HepG2 (cell line): Measurements from ENCODE around the gene NOL4L. TPM values are rescaled to one million over a fixed set of nuclear protein-coding genes. Genes with fewer than 3 reads are reported as not detected.

Experiments used
- DMTF1 ChIP-seq: sonication (generic); formaldehyde crosslinking; IDR thresholded peaks from 2 replicates; pipeline ENCODE4 v1.4.0; 2020; ENCODE audit warnings: mild to moderate bottlenecking, missing genetic modification reagents
- ELF1 ChIP-seq: sonication (generic); formaldehyde crosslinking; IDR thresholded peaks from 2 replicates; pipeline ENCODE4 v1.4.0; 2020; ENCODE audit warnings: missing genetic modification reagents
- FOSL2 ChIP-seq: sonication (generic); formaldehyde crosslinking; IDR thresholded peaks from 2 replicates; pipeline ENCODE4 v1.4.0; 2020; ENCODE audit warnings: missing genetic modification reagents
- HOXA5 ChIP-seq: sonication (generic); formaldehyde crosslinking; IDR thresholded peaks from 2 replicates; pipeline ENCODE4 v1.4.0; 2020; ENCODE audit warnings: missing genetic modification reagents
- KDM2A ChIP-seq: sonication (generic); formaldehyde crosslinking; IDR thresholded peaks from 2 replicates; pipeline ENCODE4 v1.4.0; 2020; ENCODE audit warnings: low read depth, missing genetic modification reagents, borderline replicate concordance
- MYNN ChIP-seq: sonication (generic); formaldehyde crosslinking; IDR thresholded peaks from 2 replicates; pipeline ENCODE4 v1.4.0; 2020; ENCODE audit warnings: mild to moderate bottlenecking, low read depth, missing genetic modification reagents
- NPAS2 ChIP-seq: sonication (generic); formaldehyde crosslinking; IDR thresholded peaks from 2 replicates; pipeline ENCODE4 v1.8.0; 2022; ENCODE audit warnings: mild to moderate bottlenecking, missing genetic modification reagents, borderline replicate concordance
- RBAK ChIP-seq: sonication (generic); formaldehyde crosslinking; IDR thresholded peaks from 2 replicates; pipeline ENCODE4 v1.5.1; 2020; ENCODE audit warnings: mild to moderate bottlenecking, missing genetic modification reagents
- RFX5 ChIP-seq: IDR thresholded peaks from 2 replicates; pipeline ENCODE4 v1.6.1; 2011; ENCODE audit warnings: low read depth, low read length, improper control_type of control experiment
- SCMH1 ChIP-seq: sonication (generic); formaldehyde crosslinking; IDR thresholded peaks from 2 replicates; pipeline ENCODE4 v1.9.0; 2021; ENCODE audit warnings: missing genetic modification reagents, mild to moderate bottlenecking, borderline replicate concordance
- SRSF1 ChIP-seq: fragments of 200-400 bp; formaldehyde crosslinking; optimal IDR thresholded peaks from 2 replicates; pipeline ENCODE3; 2017; ENCODE audit warnings: mild to moderate bottlenecking, low read depth, low read length, moderate library complexity
- XBP1 ChIP-seq: sonication (generic); formaldehyde crosslinking; IDR thresholded peaks from 2 replicates; pipeline ENCODE4 v1.5.0; 2020; ENCODE audit warnings: missing genetic modification reagents
- ZFP36L2 ChIP-seq: sonication (generic); formaldehyde crosslinking; IDR thresholded peaks from 2 replicates; pipeline ENCODE4 v1.4.0; 2020; ENCODE audit warnings: missing genetic modification reagents
- ZNF101 ChIP-seq: sonication (generic); formaldehyde crosslinking; IDR thresholded peaks from 2 replicates; pipeline ENCODE4 v1.4.0; 2020; ENCODE audit warnings: mild to moderate bottlenecking, low read depth, missing genetic modification reagents, borderline replicate concordance
- ZNF251 ChIP-seq: sonication (generic); formaldehyde crosslinking; IDR thresholded peaks from 2 replicates; pipeline ENCODE4 v1.9.0; 2021; ENCODE audit warnings: mild to moderate bottlenecking, missing genetic modification reagents
- ZNF703 ChIP-seq: sonication (generic); formaldehyde crosslinking; IDR thresholded peaks from 2 replicates; pipeline ENCODE4 v1.5.1; 2020; ENCODE audit warnings: missing genetic modification reagents, mild to moderate bottlenecking, moderate library complexity, borderline replicate concordance
- ZNF737 ChIP-seq: sonication (generic); formaldehyde crosslinking; IDR thresholded peaks from 2 replicates; pipeline ENCODE4 v1.5.0; 2020; ENCODE audit warnings: missing genetic modification reagents, mild to moderate bottlenecking, borderline replicate concordance
- ZNF772 ChIP-seq: sonication (generic); formaldehyde crosslinking; IDR thresholded peaks from 2 replicates; pipeline ENCODE4 v1.5.0; 2020; ENCODE audit warnings: mild to moderate bottlenecking, missing genetic modification reagents
- ZSCAN31 ChIP-seq: sonication (generic); formaldehyde crosslinking; IDR thresholded peaks from 2 replicates; pipeline ENCODE4 v1.5.0; 2020; ENCODE audit warnings: low read depth, mild to moderate bottlenecking, missing genetic modification reagents
- ZSCAN5A ChIP-seq: sonication (generic); formaldehyde crosslinking; IDR thresholded peaks from 2 replicates; pipeline ENCODE4 v1.8.0; 2022; ENCODE audit warnings: mild to moderate bottlenecking, missing genetic modification reagents, borderline replicate concordance
- ZZZ3 ChIP-seq: sonication (generic); formaldehyde crosslinking; IDR thresholded peaks from 2 replicates; pipeline ENCODE4 v1.4.0; 2020; ENCODE audit warnings: missing genetic modification reagents, mild to moderate bottlenecking, borderline replicate concordance
- polyA plus RNA-seq, 8 experiments: library from polyadenylated mRNA; depleted of rRNA in 3 of 8; stranded (reverse) in 7 of 8; unstranded in 1 of 8; fragments of >200 nt; fragmentation: Illumina TruSeq in 4 of 8; extraction: Trizol in 4 of 8; gene quantifications; 2 replicates each; pipeline versions ENCODE4 v1.2.1 to v1.2.3, GENCODE V29; 2011 to 2016; ENCODE audit warnings: low read depth in 4 of 8, missing spikeins in 1 of 8, mixed read lengths in 1 of 8; ENCODE audit not compliant: insufficient read depth in 1 of 8
- total RNA-seq, 5 experiments: library from RNA; depleted of rRNA; stranded (reverse); fragments of >200 nt; fragmentation: Illumina TruSeq; extraction: Trizol; gene quantifications; 2 replicates each; pipeline ENCODE4 v1.2.3, GENCODE V29; 2016; ENCODE audit warnings: low read depth in 1 of 5
- TF ChIP-seq, protein P1 (sequence below): IDR thresholded peaks from 2 replicates; pipeline ENCODE4 v1.6.1; 2016; ENCODE audit warnings: missing biosample characterization, missing genetic modification reagents, low read depth
- TF ChIP-seq, protein P2 (sequence below): fragments of 450-650 bp; IDR thresholded peaks from 2 replicates; pipeline ENCODE4 v1.6.1; 2016

Gene NOL4L
- total and polyA plus RNA-seq, 2 of the 13 experiments (the other 11 are each of a cell fraction or from before 2014, with no cell fraction given) = 16.6 to 35.4 TPM

DNA sequence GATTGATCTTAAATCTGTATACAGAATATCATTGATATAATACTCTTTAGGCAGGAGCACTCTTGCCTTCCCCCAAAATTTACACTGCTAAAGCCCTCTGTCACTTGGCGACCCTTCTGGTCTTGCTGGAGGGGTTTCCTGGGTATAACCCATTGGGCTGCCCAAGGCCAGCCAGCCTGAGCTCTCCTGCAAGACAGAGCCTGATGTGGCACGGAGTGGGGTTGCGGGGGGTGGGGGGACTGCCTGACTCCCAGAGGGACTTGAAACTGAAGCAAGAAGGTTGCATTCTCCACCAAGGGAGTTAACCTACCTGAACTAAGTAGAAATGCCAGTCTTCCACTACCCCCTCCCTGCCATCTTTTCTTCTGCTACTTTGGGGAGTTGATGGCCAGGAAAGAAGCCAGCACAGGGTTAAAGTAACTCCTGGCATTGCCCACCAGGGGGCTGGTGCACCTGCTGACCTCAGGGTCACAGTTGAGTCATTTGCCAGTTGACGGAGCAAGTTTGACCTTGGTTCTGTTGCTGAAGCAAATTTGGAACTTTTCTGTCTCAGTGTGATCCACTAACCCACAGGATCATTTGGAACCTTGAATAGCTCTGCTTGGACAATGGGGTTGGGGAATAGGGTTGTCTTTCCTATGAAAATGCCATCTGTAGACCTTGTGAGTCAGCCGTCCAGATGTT is 147.6 kb downstream of the NOL4L start (continued):
- TF ChIP-seq, protein P1, sequence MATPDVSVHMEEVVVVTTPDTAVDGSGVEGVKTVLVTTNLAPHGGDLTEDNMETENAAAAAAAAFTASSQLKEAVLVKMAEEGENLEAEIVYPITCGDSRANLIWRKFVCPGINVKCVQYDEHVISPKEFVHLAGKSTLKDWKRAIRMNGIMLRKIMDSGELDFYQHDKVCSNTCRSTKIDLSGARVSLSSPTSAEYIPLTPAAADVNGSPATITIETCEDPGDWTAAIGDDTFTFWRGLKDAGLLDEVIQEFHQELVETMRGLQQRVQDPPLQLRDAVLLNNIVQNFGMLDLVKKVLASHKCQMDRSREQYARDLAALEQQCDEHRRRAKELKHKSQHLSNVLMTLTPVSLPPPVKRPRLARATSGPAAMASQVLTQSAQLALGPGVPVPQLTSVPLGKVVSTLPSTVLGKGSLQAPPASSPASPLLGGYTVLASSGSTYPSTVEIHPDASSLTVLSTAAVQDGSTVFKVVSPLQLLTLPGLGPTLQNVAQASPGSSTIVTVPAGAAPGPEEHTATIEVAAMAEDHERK (CRISPR knock-in tag) = no peak
- TF ChIP-seq XBP1 (no peak), ZSCAN5A (CRISPR knock-in tag) (no peak), ZNF703 (CRISPR knock-in tag) (no peak), ZNF772 (no peak), ZNF251 (no peak), ELF1 (CRISPR knock-in tag) (no peak), ZNF101 (no peak), ZZZ3 (CRISPR knock-in tag) (no peak), ZNF737 (CRISPR knock-in tag) (no peak), HOXA5 (no peak), DMTF1 (CRISPR knock-in tag) (no peak), ZFP36L2 (CRISPR knock-in tag) (no peak), ZSCAN31 (CRISPR knock-in tag) (no peak), RFX5 (no peak), FOSL2 (CRISPR knock-in tag) (peak; percentile 97), KDM2A (CRISPR knock-in tag) (peak; percentile 50; the same call in 1 of the 2 replicates), SCMH1 (CRISPR knock-in tag) (no peak), NPAS2 (CRISPR knock-in tag) (no peak), SRSF1 (no peak), MYNN (CRISPR knock-in tag) (peak; percentile 75; the same call in 1 of the 2 replicates), RBAK (no peak)
- TF ChIP-seq, protein P2, sequence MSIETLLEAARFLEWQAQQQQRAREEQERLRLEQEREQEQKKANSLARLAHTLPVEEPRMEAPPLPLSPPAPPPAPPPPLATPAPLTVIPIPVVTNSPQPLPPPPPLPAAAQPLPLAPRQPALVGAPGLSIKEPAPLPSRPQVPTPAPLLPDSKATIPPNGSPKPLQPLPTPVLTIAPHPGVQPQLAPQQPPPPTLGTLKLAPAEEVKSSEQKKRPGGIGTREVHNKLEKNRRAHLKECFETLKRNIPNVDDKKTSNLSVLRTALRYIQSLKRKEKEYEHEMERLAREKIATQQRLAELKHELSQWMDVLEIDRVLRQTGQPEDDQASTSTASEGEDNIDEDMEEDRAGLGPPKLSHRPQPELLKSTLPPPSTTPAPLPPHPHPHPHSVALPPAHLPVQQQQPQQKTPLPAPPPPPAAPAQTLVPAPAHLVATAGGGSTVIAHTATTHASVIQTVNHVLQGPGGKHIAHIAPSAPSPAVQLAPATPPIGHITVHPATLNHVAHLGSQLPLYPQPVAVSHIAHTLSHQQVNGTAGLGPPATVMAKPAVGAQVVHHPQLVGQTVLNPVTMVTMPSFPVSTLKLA = no peak
